Vagina (tissue), 2 donors: ENCODE data around the gene EDN3.

ENCODE experiments used
- POLR2AphosphoS5 ChIP-seq, 2 donors: sonication (generic); formaldehyde crosslinking; IDR thresholded peaks; one replicate each; pipeline ENCODE4 v1.9.0; 2017; ENCODE audit warnings: antibody characterized with exemption in 2 of 2, mild to moderate bottlenecking in 2 of 2, low read depth in 1 of 2; ENCODE audit not compliant: insufficient read depth in 1 of 2
- TF ChIP-seq, protein P1 (sequence below), 3 experiments: fragments of 450-650 bp in 2 of 3; fragments of 200-600 bp in 1 of 3; sonication (generic) in 1 of 3; IDR thresholded peaks; one replicate each; pipeline ENCODE4 v1.5.1; 2017 to 2019; ENCODE audit warnings: antibody characterized with exemption in 3 of 3, mild to moderate bottlenecking in 2 of 3, moderate library complexity in 2 of 3

DNA sequence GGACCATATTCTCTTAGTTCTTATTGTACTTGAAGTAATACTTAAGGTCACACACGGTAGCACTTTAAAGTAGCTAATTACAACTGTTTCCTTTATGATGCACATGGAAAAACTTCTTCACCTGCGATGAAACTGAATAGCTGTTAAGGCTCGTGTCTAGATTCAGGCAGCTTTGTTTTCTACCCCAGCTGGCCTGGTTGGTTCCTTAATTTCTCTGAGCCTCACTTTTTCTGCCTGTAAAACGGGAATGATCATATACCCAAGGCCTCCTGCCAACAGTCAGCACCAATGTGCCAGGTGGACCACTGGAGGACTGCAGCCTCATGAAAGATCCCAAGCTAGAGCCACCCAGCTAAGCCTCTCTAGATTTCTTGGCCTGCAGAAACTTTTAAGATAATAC is 35.0 kb downstream of the EDN3 start:
- TF ChIP-seq, protein P1, sequence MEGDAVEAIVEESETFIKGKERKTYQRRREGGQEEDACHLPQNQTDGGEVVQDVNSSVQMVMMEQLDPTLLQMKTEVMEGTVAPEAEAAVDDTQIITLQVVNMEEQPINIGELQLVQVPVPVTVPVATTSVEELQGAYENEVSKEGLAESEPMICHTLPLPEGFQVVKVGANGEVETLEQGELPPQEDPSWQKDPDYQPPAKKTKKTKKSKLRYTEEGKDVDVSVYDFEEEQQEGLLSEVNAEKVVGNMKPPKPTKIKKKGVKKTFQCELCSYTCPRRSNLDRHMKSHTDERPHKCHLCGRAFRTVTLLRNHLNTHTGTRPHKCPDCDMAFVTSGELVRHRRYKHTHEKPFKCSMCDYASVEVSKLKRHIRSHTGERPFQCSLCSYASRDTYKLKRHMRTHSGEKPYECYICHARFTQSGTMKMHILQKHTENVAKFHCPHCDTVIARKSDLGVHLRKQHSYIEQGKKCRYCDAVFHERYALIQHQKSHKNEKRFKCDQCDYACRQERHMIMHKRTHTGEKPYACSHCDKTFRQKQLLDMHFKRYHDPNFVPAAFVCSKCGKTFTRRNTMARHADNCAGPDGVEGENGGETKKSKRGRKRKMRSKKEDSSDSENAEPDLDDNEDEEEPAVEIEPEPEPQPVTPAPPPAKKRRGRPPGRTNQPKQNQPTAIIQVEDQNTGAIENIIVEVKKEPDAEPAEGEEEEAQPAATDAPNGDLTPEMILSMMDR (IDR thresholded peaks at IDR 0.05) = no peak
- no peak for TF ChIP-seq POLR2AphosphoS5 (IDR thresholded peaks at IDR 0.05; ENCODE audit: insufficient read depth in 1 of 2, low read depth in 1 of 2)
